ENCODE measurements around the gene MYOCD.

Gene MYOCD

GRCh38 chr17:12665263-12666210 lies at the start of gene MYOCD:
Gene MYOCD, plus strand, starts transcription at chr17:12665890. Its CDS starts 299 bp downstream, at chr17:12666189.
- ChIA-PET CTCF (interaction anchor here (1.1 to 3.0 kb wide), 3 partner anchors 76 to 323 kb away, joined by 3 to 14 read pairs (median 4); no protein-coding TSS in a partner anchor), POLR2A (interaction anchor here (1.5 kb wide), 1 partner anchor 352 kb away, joined by 4 read pairs; the partner anchor contains the start of gene ELAC2)
- DNase-seq (ENCODE audit: extremely low spot score) = peak; percentile 62
- TF ChIP-seq HDGF (IDR thresholded peaks at IDR 0.05; ENCODE audit: borderline replicate concordance) (no peak), L3MBTL2 (conservative IDR thresholded peaks at IDR 0.05) (peak; percentile 50)

GRCh38 chr17:12616161-12616560 lies 49.5 kb upstream of the MYOCD start:
- ChIA-PET CTCF (no interaction called here), POLR2A (no interaction called here)
- no peak for TF ChIP-seq NFRKB (IDR thresholded peaks at IDR 0.05)
- no peak for TF ChIP-seq SUZ12 (IDR thresholded peaks at IDR 0.05)
- TF ChIP-seq BHLHE40 (IDR thresholded peaks at IDR 0.05; ENCODE audit: borderline replicate concordance) = no peak
- TF ChIP-seq FOXA1 (IDR thresholded peaks at IDR 0.05) = no peak
- TF ChIP-seq L3MBTL2 (conservative IDR thresholded peaks at IDR 0.05) = no peak
- no peak for TF ChIP-seq ZNF384 (IDR thresholded peaks at IDR 0.05)
- no peak for TF ChIP-seq FOXK2 (IDR thresholded peaks at IDR 0.05)
- TF ChIP-seq PKNOX1 (IDR thresholded peaks at IDR 0.05) = no peak
- TF ChIP-seq ARNT (IDR thresholded peaks at IDR 0.05) = no peak
- TF ChIP-seq LEF1 (IDR thresholded peaks at IDR 0.05; ENCODE audit: borderline replicate concordance) = no peak
- no peak for TF ChIP-seq CTBP1 (IDR thresholded peaks at IDR 0.05; ENCODE audit: borderline replicate concordance)
- DNase-seq (ENCODE audit: extremely low spot score) = no peak

GRCh38 chr17:12618557-12618956 lies 47.1 kb upstream of the MYOCD start:
- DNase-seq (ENCODE audit: extremely low spot score) = no peak
- ChIA-PET POLR2A (no interaction called here), CTCF (no interaction called here)
- no peak for TF ChIP-seq HDGF (IDR thresholded peaks at IDR 0.05; ENCODE audit: borderline replicate concordance)
- TF ChIP-seq PKNOX1 (IDR thresholded peaks at IDR 0.05) = no peak
- no peak for TF ChIP-seq ZNF384 (IDR thresholded peaks at IDR 0.05)
- TF ChIP-seq SP1 (IDR thresholded peaks at IDR 0.05) = no peak
- no peak for TF ChIP-seq CTBP1 (IDR thresholded peaks at IDR 0.05; ENCODE audit: borderline replicate concordance)
- no peak for TF ChIP-seq LEF1 (IDR thresholded peaks at IDR 0.05; ENCODE audit: borderline replicate concordance)
- no peak for TF ChIP-seq FOXA1 (IDR thresholded peaks at IDR 0.05)
- TF ChIP-seq TARDBP (IDR thresholded peaks at IDR 0.05) = no peak
- TF ChIP-seq SUZ12 (IDR thresholded peaks at IDR 0.05) = no peak
- no peak for TF ChIP-seq FOXM1 (IDR thresholded peaks at IDR 0.05; ENCODE audit: borderline replicate concordance)

- ChIA-PET CTCF (no interaction called here), POLR2A (interaction anchor here (0.9 kb wide), 1 partner anchor 15 kb away, joined by 3 read pairs; no protein-coding TSS in a partner anchor)
- no peak for DNase-seq (ENCODE audit: extremely low spot score)
- TF ChIP-seq ELF4 (IDR thresholded peaks at IDR 0.05) (no peak), NFRKB (IDR thresholded peaks at IDR 0.05) (no peak), FOXK2 (IDR thresholded peaks at IDR 0.05) (no peak), CTBP1 (IDR thresholded peaks at IDR 0.05; ENCODE audit: borderline replicate concordance) (no peak), BHLHE40 (IDR thresholded peaks at IDR 0.05; ENCODE audit: borderline replicate concordance) (no peak), FOXM1 (IDR thresholded peaks at IDR 0.05; ENCODE audit: borderline replicate concordance) (no peak), TARDBP (IDR thresholded peaks at IDR 0.05) (no peak), ZNF384 (IDR thresholded peaks at IDR 0.05) (no peak), ARNT (IDR thresholded peaks at IDR 0.05) (no peak), HDGF (IDR thresholded peaks at IDR 0.05; ENCODE audit: borderline replicate concordance) (no peak), L3MBTL2 (conservative IDR thresholded peaks at IDR 0.05) (no peak), SP1 (IDR thresholded peaks at IDR 0.05) (no peak), PKNOX1 (IDR thresholded peaks at IDR 0.05) (no peak), LEF1 (IDR thresholded peaks at IDR 0.05; ENCODE audit: borderline replicate concordance) (no peak), FOXA1 (IDR thresholded peaks at IDR 0.05) (no peak), SUZ12 (IDR thresholded peaks at IDR 0.05) (no peak)
Observed at GRCh38 chr17:12619459-12620199, 46.1 kb upstream of the MYOCD start.

- TF ChIP-seq FOXA1 (IDR thresholded peaks at IDR 0.05) (no peak), LEF1 (IDR thresholded peaks at IDR 0.05; ENCODE audit: borderline replicate concordance) (no peak), NFRKB (IDR thresholded peaks at IDR 0.05) (no peak), HDGF (IDR thresholded peaks at IDR 0.05; ENCODE audit: borderline replicate concordance) (no peak), SUZ12 (IDR thresholded peaks at IDR 0.05) (no peak), ZNF384 (IDR thresholded peaks at IDR 0.05) (no peak), L3MBTL2 (conservative IDR thresholded peaks at IDR 0.05) (no peak), TARDBP (IDR thresholded peaks at IDR 0.05) (no peak), ELF4 (IDR thresholded peaks at IDR 0.05) (no peak), PKNOX1 (IDR thresholded peaks at IDR 0.05) (no peak), CTBP1 (IDR thresholded peaks at IDR 0.05; ENCODE audit: borderline replicate concordance) (no peak), BHLHE40 (IDR thresholded peaks at IDR 0.05; ENCODE audit: borderline replicate concordance) (no peak), FOXK2 (IDR thresholded peaks at IDR 0.05) (no peak), ARNT (IDR thresholded peaks at IDR 0.05) (no peak), FOXM1 (IDR thresholded peaks at IDR 0.05; ENCODE audit: borderline replicate concordance) (no peak), SP1 (IDR thresholded peaks at IDR 0.05) (no peak)
- ChIA-PET POLR2A (interaction anchor here (0.9 kb wide), 1 partner anchor 14 kb away, joined by 3 read pairs; no protein-coding TSS in a partner anchor), CTCF (no interaction called here)
- no peak for DNase-seq (ENCODE audit: extremely low spot score)
Observed at GRCh38 chr17:12620200-12620720, 45.4 kb upstream of the MYOCD start.
